ENCODE measurements around the gene PRR19.

PRR19 gene

DNA sequence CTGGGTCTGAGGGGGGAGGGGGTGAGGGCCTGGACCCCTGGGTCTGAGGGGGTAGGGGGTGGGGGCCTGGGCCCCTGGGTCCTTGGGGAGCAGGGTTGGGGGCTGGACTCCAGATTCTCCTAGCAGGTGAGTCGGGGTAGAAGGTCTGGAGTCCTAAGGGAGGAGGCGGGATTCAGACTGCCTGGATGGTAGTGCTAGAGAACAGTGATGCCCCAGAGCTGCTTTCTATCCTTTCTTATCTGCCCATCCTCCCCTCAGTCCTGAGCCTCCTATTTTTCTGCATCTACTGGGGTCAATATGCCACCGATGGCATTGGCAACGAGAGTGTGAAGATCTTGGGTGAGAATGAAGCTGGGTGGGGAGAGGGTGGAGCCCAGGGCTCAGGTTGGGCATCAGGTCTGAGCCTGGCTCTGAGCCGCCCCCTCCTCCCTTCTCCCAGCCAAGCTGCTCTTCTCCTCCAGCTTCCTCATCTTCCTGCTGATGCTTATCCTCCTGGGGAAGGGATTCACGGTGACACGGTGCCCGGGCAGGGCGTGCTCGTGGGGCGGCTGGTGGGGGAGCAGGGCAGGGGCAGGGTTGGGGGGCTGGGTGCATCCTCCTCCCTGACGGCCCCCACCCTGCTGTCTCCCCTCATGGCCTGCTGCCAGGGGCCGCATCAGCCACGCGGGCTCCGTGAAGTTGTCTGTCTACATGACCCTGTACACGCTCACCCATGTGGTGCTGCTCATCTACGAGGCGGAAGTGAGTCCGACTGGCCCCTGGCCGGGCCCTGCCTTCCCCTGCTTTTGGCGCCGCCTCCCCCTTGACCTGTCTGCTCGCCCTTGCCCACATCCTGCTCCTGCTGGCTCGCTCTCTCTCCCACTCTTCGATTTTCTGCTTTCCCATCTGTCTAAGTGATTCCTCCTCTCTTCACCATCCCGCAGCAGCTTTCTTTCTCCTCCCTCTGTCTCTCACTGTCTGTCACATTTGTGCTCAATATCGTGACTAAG is 14.6 kb downstream of the PRR19 start:
- H3K36me3 ChIP-seq (replicated peaks; ENCODE audit: low read depth, low read length), result no peaks in the 10 kb centered on the region
- no peaks in the 10 kb centered on the region for H3K79me2 ChIP-seq (ENCODE audit: low read length)
- peak overlapping the region; percentile 65 for H3K9ac ChIP-seq (ENCODE audit: low read length)
- peak overlapping the region; percentile 92 for H3K4me2 ChIP-seq (ENCODE audit: low read length)
- H4K20me1 ChIP-seq (ENCODE audit: insufficient read depth, low read length), result no peaks in the 10 kb centered on the region
- no peak for TF ChIP-seq EZH2phosphoT487 (IDR thresholded peaks at IDR 0.05; ENCODE audit: low read depth)
- TF ChIP-seq CTCF (IDR thresholded peaks at IDR 0.05; ENCODE audit: low read depth, low read length), result no peak
- H3K27me3 ChIP-seq (ENCODE audit: low read depth, low read length), result no peaks in the 10 kb centered on the region
- H3K27ac ChIP-seq (ENCODE audit: low read length), result peak overlapping the region; percentile 29
- H2AFZ ChIP-seq (ENCODE audit: low read depth, low read length), result peak overlapping the region; percentile 99
- H3K4me3 ChIP-seq (ENCODE audit: low read length), result peak overlapping the region; percentile 70
- H3K4me1 ChIP-seq (ENCODE audit: low read length), result peaks cover 25% of the 10 kb centered on the region
- no peaks in the 10 kb centered on the region for H3K9me3 ChIP-seq (ENCODE audit: insufficient read depth, low read length)

GRCh38 chr19:42317535-42317934 is 15.6 kb downstream of the PRR19 start:
- Histone ChIP-seq H3K27me3 (ENCODE audit: low read depth, low read length) (no peaks in the 10 kb centered on the region), H3K27ac (ENCODE audit: low read length) (peak overlapping the region; percentile 29; the same call in 1 of the 2 replicates), H3K36me3 (replicated peaks; ENCODE audit: low read depth, low read length) (no peaks in the 10 kb centered on the region), H2AFZ (ENCODE audit: low read depth, low read length) (no peak overlapping the region), H3K4me3 (ENCODE audit: low read length) (peak overlapping the region; percentile 70), H4K20me1 (ENCODE audit: insufficient read depth, low read length) (no peaks in the 10 kb centered on the region), H3K9me3 (ENCODE audit: insufficient read depth, low read length) (no peaks in the 10 kb centered on the region), H3K79me2 (ENCODE audit: low read length) (no peaks in the 10 kb centered on the region), H3K9ac (ENCODE audit: low read length) (peak overlapping the region; percentile 65; the same call in 1 of the 2 replicates), H3K4me1 (ENCODE audit: low read length) (peaks cover 23% of the 10 kb centered on the region), H3K4me2 (ENCODE audit: low read length) (peak overlapping the region; percentile 92)
- no peak for TF ChIP-seq CTCF (IDR thresholded peaks at IDR 0.05; ENCODE audit: low read depth, low read length)
- TF ChIP-seq EZH2phosphoT487 (IDR thresholded peaks at IDR 0.05; ENCODE audit: low read depth), result no peak

DNA sequence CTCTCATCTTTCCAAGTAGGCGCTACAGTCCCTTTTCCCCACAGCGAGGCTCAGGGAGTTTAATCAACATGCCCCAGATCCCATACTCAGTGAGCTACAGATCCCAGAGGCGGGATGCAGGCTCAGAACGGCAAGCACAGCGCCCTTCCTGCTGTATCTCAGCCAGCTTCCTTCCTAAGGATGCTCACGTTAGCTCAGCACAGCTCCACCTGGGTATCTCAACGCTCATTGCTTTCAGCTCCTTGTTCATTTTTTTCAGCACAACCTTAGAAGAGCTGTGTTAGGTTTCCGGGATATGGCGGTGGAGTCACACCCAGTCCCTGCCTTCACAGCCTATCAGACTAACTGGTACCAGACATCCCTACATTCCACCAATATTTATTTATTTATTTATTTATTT is 20.4 kb downstream of the PRR19 start:
- Histone ChIP-seq H3K36me3 (replicated peaks; ENCODE audit: low read depth, low read length) (no peaks in the 10 kb centered on the region), H3K4me2 (ENCODE audit: low read length) (no peak overlapping the region), H3K79me2 (ENCODE audit: low read length) (peaks cover 18% of the 10 kb centered on the region), H3K9ac (ENCODE audit: low read length) (no peak overlapping the region), H4K20me1 (ENCODE audit: insufficient read depth, low read length) (0 out of 2 replicates have a peak, but pooled peaks cover 2% of the 10 kb centered on the region), H3K4me3 (ENCODE audit: low read length) (no peak overlapping the region), H2AFZ (ENCODE audit: low read depth, low read length) (no peak overlapping the region), H3K9me3 (ENCODE audit: insufficient read depth, low read length) (no peaks in the 10 kb centered on the region), H3K4me1 (ENCODE audit: low read length) (peaks cover 15% of the 10 kb centered on the region), H3K27ac (ENCODE audit: low read length) (no peak overlapping the region), H3K27me3 (ENCODE audit: low read depth, low read length) (no peaks in the 10 kb centered on the region)
- TF ChIP-seq CTCF (IDR thresholded peaks at IDR 0.05; ENCODE audit: low read depth, low read length), result no peak
- TF ChIP-seq EZH2phosphoT487 (IDR thresholded peaks at IDR 0.05; ENCODE audit: low read depth), result no peak

- no peaks in the 10 kb centered on the region for H3K36me3 ChIP-seq (replicated peaks; ENCODE audit: low read depth, low read length)
- H3K4me3 ChIP-seq (ENCODE audit: low read length), result no peak overlapping the region
- H3K27ac ChIP-seq (ENCODE audit: low read length), result no peak overlapping the region
- peaks cover 11% of the 10 kb centered on the region for H3K4me1 ChIP-seq (ENCODE audit: low read length)
- peaks cover 24% of the 10 kb centered on the region for H3K79me2 ChIP-seq (ENCODE audit: low read length)
- no peak overlapping the region for H2AFZ ChIP-seq (ENCODE audit: low read depth, low read length)
- TF ChIP-seq CTCF (IDR thresholded peaks at IDR 0.05; ENCODE audit: low read depth, low read length) (no peak), EZH2phosphoT487 (IDR thresholded peaks at IDR 0.05; ENCODE audit: low read depth) (no peak)
- no peaks in the 10 kb centered on the region for H3K9me3 ChIP-seq (ENCODE audit: insufficient read depth, low read length)
- H3K4me2 ChIP-seq (ENCODE audit: low read length), result no peak overlapping the region
- 0 out of 2 replicates have a peak, but pooled peaks cover 2% of the 10 kb centered on the region for H4K20me1 ChIP-seq (ENCODE audit: insufficient read depth, low read length)
- no peaks in the 10 kb centered on the region for H3K27me3 ChIP-seq (ENCODE audit: low read depth, low read length)
- no peak overlapping the region for H3K9ac ChIP-seq (ENCODE audit: low read length)
Observed at GRCh38 chr19:42323473-42323851, 21.5 kb downstream of the PRR19 start.
